ENCODE results near the gene C1orf226.

- TF ChIP-seq MAZ (CRISPR knock-in tag; conservative IDR thresholded peaks at IDR 0.05 in 1 of 2, IDR thresholded peaks at IDR 0.05 in 1 of 2) (no peak), CTCF (IDR thresholded peaks at IDR 0.05 in 2 of 3, conservative IDR thresholded peaks at IDR 0.05 in 1 of 3; ENCODE audit: insufficient read depth in 2 of 3, low read depth in 1 of 3, low read length in 3 of 3) (no peak), ZNF511 (CRISPR knock-in tag; IDR thresholded peaks at IDR 0.05) (no peak), MAFK (IDR thresholded peaks at IDR 0.05; ENCODE audit: low read length) (no peak), ZNF780A (CRISPR knock-in tag; IDR thresholded peaks at IDR 0.05) (no peak), CBX8 (IDR thresholded peaks at IDR 0.05; ENCODE audit: borderline replicate concordance, extremely low read depth, low read depth, low read length, poor library complexity, severe bottlenecking) (no peak), RNF219 (CRISPR knock-in tag; IDR thresholded peaks at IDR 0.05) (no peak), POLR2A (conservative IDR thresholded peaks at IDR 0.05) (no peak), RAD21 (CRISPR knock-in tag; conservative IDR thresholded peaks at IDR 0.05 in 1 of 2, IDR thresholded peaks at IDR 0.05 in 1 of 2) (no peak), TAF1 (IDR thresholded peaks at IDR 0.05; ENCODE audit: control insufficient read depth, extremely low read depth, insufficient read depth, low read length, severe bottlenecking) (no peak), TSC22D4 (tag; IDR thresholded peaks at IDR 0.05) (no peak), NFIX (CRISPR knock-in tag; IDR thresholded peaks at IDR 0.05; ENCODE audit: low read depth) (no peak), CHD1 (IDR thresholded peaks at IDR 0.05; ENCODE audit: low read length) (no peak)
- TF ChIP-seq, protein P1, sequence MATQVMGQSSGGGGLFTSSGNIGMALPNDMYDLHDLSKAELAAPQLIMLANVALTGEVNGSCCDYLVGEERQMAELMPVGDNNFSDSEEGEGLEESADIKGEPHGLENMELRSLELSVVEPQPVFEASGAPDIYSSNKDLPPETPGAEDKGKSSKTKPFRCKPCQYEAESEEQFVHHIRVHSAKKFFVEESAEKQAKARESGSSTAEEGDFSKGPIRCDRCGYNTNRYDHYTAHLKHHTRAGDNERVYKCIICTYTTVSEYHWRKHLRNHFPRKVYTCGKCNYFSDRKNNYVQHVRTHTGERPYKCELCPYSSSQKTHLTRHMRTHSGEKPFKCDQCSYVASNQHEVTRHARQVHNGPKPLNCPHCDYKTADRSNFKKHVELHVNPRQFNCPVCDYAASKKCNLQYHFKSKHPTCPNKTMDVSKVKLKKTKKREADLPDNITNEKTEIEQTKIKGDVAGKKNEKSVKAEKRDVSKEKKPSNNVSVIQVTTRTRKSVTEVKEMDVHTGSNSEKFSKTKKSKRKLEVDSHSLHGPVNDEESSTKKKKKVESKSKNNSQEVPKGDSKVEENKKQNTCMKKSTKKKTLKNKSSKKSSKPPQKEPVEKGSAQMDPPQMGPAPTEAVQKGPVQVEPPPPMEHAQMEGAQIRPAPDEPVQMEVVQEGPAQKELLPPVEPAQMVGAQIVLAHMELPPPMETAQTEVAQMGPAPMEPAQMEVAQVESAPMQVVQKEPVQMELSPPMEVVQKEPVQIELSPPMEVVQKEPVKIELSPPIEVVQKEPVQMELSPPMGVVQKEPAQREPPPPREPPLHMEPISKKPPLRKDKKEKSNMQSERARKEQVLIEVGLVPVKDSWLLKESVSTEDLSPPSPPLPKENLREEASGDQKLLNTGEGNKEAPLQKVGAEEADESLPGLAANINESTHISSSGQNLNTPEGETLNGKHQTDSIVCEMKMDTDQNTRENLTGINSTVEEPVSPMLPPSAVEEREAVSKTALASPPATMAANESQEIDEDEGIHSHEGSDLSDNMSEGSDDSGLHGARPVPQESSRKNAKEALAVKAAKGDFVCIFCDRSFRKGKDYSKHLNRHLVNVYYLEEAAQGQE (IDR thresholded peaks at IDR 0.05; ENCODE audit: borderline replicate concordance) = no peak
- TF ChIP-seq, protein P1 (CRISPR knock-in tag; IDR thresholded peaks at IDR 0.05; ENCODE audit: low read depth) = no peak
These were observed 4.2 kb downstream of the C1orf226 start for GRCh38 chr1:162385702-162386101.
